ENCODE measurements around the gene RTN1.

RTN1 gene

GRCh38 chr14:59850458-59850857 lies 20.1 kb downstream of the RTN1 start:
- no peak for DNase-seq (ENCODE audit: low read depth in 2 of 2)

GRCh38 chr14:59849411-59850130 lies 21.0 kb downstream of the RTN1 start:
- DNase-seq (ENCODE audit: low read depth in 2 of 2) = no peak

- DNase-seq (ENCODE audit: low read depth in 2 of 2) = no peak
Measured at GRCh38 chr14:59848671-59849070, 21.9 kb downstream of the RTN1 start.

- DNase-seq (ENCODE audit: low read depth in 2 of 2) = no peak
Measured at GRCh38 chr14:59847711-59848110, 22.9 kb downstream of the RTN1 start.

GRCh38 chr14:59846595-59846994 lies 24.0 kb downstream of the RTN1 start:
- DNase-seq (ENCODE audit: low read depth in 2 of 2) = no peak

- DNase-seq (ENCODE audit: low read depth in 2 of 2) = no peak
Measured at GRCh38 chr14:59845245-59845644, 25.3 kb downstream of the RTN1 start.

- no peak for DNase-seq (ENCODE audit: low read depth in 2 of 2)
Measured at GRCh38 chr14:59844186-59844812, 26.3 kb downstream of the RTN1 start.

GRCh38 chr14:59836116-59836515 lies 34.5 kb downstream of the RTN1 start:
- DNase-seq (ENCODE audit: low read depth in 2 of 2) = no peak

- no peak for DNase-seq (ENCODE audit: low read depth in 2 of 2)
Measured at GRCh38 chr14:59832653-59833294, 37.8 kb downstream of the RTN1 start.

GRCh38 chr14:59831121-59831730 lies 39.4 kb downstream of the RTN1 start:
- DNase-seq (ENCODE audit: low read depth in 2 of 2) = no peak

- no peak for DNase-seq (ENCODE audit: low read depth in 2 of 2)
Measured at GRCh38 chr14:59830338-59830734, 40.2 kb downstream of the RTN1 start.

- no peak for DNase-seq (ENCODE audit: low read depth in 2 of 2)
Measured at GRCh38 chr14:59829469-59830337, 40.9 kb downstream of the RTN1 start.

- no peak for DNase-seq (ENCODE audit: low read depth in 2 of 2)
Measured at GRCh38 chr14:59828276-59828675, 42.3 kb downstream of the RTN1 start.

- DNase-seq (ENCODE audit: low read depth in 2 of 2) = no peak
Measured at GRCh38 chr14:59827401-59827800, 43.2 kb downstream of the RTN1 start.

GRCh38 chr14:59826150-59826549 lies 44.4 kb downstream of the RTN1 start:
- no peak for DNase-seq (ENCODE audit: low read depth in 2 of 2)

GRCh38 chr14:59823179-59823578 lies 47.4 kb downstream of the RTN1 start:
- no peak for DNase-seq (ENCODE audit: low read depth in 2 of 2)

- no peak for DNase-seq (ENCODE audit: low read depth in 2 of 2)
Measured at GRCh38 chr14:59819446-59820088, 51.0 kb downstream of the RTN1 start.

GRCh38 chr14:59816941-59817340 lies 53.6 kb downstream of the RTN1 start:
- DNase-seq (ENCODE audit: low read depth in 2 of 2) = no peak

- DNase-seq (ENCODE audit: low read depth in 2 of 2) = no peak
Measured at GRCh38 chr14:59814988-59815387, 55.6 kb downstream of the RTN1 start.

GRCh38 chr14:59811815-59812214 lies 58.8 kb downstream of the RTN1 start:
- DNase-seq (ENCODE audit: low read depth in 2 of 2) = no peak

GRCh38 chr14:59811073-59811472 lies 59.5 kb downstream of the RTN1 start:
- DNase-seq (ENCODE audit: low read depth in 2 of 2) = no peak
